ENCODE data around the gene SPPL2A. TPM values are rescaled to one million over a fixed set of nuclear protein-coding genes. Genes with fewer than 3 reads are reported as not detected.

The SPPL2A gene
- total and polyA plus RNA-seq, 2 of the 13 experiments (the other 11 are each of a cell fraction or from before 2014, with no cell fraction given) = 80.5 to 105 TPM

DNA sequence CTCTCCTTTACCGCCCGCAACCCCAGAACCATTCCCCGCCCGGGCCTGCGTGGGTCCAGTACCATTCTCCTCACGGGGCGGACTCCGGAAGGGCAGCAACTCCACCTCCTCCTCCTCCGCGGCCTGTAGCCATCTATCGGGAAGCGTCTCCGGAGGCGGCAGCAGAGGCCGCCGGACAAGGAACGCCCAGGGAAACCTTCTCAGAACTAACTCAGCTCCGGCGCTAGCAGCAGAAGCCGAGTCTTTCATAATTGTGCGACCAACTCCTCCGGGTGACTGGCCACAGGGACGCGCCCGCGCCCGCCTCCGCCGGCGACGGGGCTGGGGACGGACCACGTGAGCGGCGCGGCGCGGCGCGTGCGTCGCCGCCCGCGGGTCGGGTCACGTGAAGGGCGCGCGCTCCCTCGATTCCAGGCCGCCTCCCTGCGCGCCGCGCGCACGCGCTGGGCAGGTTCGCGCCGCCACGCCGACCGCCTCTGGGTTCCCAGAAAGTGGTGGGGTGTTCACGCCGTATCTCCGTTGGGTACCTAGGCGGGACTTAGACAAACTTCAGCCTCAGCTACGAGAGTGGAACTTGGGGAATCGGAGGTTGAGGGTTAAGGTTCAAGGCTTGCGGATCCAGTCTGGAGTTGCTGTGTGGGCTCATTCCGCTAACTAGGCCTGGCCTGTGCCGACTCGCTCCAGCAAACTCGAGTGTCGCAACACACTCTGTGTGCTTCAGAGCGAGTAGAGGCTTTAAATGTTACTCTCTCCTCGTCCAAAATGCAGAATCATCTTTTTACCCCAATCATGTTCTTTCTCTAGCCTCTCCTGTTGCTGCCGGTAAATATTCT lies 78.8 kb downstream of the SPPL2A start, which contains the start of gene TRPM7 (continued):
- TF ChIP-seq, protein P1, sequence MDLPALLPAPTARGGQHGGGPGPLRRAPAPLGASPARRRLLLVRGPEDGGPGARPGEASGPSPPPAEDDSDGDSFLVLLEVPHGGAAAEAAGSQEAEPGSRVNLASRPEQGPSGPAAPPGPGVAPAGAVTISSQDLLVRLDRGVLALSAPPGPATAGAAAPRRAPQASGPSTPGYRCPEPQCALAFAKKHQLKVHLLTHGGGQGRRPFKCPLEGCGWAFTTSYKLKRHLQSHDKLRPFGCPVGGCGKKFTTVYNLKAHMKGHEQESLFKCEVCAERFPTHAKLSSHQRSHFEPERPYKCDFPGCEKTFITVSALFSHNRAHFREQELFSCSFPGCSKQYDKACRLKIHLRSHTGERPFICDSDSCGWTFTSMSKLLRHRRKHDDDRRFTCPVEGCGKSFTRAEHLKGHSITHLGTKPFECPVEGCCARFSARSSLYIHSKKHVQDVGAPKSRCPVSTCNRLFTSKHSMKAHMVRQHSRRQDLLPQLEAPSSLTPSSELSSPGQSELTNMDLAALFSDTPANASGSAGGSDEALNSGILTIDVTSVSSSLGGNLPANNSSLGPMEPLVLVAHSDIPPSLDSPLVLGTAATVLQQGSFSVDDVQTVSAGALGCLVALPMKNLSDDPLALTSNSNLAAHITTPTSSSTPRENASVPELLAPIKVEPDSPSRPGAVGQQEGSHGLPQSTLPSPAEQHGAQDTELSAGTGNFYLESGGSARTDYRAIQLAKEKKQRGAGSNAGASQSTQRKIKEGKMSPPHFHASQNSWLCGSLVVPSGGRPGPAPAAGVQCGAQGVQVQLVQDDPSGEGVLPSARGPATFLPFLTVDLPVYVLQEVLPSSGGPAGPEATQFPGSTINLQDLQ (CRISPR knock-in tag; IDR thresholded peaks at IDR 0.05) = no peak
- TF ChIP-seq, protein P2, sequence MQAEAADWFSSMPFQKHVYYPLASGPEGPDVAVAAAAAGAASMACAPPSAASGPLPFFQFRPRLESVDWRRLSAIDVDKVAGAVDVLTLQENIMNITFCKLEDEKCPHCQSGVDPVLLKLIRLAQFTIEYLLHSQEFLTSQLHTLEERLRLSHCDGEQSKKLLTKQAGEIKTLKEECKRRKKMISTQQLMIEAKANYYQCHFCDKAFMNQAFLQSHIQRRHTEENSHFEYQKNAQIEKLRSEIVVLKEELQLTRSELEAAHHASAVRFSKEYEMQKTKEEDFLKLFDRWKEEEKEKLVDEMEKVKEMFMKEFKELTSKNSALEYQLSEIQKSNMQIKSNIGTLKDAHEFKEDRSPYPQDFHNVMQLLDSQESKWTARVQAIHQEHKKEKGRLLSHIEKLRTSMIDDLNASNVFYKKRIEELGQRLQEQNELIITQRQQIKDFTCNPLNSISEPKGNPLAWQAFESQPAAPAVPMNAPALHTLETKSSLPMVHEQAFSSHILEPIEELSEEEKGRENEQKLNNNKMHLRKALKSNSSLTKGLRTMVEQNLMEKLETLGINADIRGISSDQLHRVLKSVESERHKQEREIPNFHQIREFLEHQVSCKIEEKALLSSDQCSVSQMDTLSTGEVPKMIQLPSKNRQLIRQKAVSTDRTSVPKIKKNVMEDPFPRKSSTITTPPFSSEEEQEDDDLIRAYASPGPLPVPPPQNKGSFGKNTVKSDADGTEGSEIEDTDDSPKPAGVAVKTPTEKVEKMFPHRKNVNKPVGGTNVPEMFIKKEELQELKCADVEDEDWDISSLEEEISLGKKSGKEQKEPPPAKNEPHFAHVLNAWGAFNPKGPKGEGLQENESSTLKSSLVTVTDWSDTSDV (CRISPR knock-in tag; IDR thresholded peaks at IDR 0.05) = no peak
- TF ChIP-seq, protein P3, sequence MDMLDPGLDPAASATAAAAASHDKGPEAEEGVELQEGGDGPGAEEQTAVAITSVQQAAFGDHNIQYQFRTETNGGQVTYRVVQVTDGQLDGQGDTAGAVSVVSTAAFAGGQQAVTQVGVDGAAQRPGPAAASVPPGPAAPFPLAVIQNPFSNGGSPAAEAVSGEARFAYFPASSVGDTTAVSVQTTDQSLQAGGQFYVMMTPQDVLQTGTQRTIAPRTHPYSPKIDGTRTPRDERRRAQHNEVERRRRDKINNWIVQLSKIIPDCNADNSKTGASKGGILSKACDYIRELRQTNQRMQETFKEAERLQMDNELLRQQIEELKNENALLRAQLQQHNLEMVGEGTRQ (IDR thresholded peaks at IDR 0.05; ENCODE audit: low read depth, low read length) = peak; percentile 95
- TF ChIP-seq, protein P3 (CRISPR knock-in tag; IDR thresholded peaks at IDR 0.05; ENCODE audit: borderline replicate concordance) = peak; percentile 69; the same call in 1 of the 2 replicates
- TF ChIP-seq ZNF558 (CRISPR knock-in tag; IDR thresholded peaks at IDR 0.05; ENCODE audit: borderline replicate concordance) = peak; percentile 65; the same call in 1 of the 2 replicates
- TF ChIP-seq EED (CRISPR knock-in tag; IDR thresholded peaks at IDR 0.05) = no peak
- TF ChIP-seq, protein P4, sequence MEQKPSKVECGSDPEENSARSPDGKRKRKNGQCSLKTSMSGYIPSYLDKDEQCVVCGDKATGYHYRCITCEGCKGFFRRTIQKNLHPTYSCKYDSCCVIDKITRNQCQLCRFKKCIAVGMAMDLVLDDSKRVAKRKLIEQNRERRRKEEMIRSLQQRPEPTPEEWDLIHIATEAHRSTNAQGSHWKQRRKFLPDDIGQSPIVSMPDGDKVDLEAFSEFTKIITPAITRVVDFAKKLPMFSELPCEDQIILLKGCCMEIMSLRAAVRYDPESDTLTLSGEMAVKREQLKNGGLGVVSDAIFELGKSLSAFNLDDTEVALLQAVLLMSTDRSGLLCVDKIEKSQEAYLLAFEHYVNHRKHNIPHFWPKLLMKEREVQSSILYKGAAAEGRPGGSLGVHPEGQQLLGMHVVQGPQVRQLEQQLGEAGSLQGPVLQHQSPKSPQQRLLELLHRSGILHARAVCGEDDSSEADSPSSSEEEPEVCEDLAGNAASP (CRISPR knock-in tag; IDR thresholded peaks at IDR 0.05; ENCODE audit: borderline replicate concordance) = no peak
- TF ChIP-seq, protein P5, sequence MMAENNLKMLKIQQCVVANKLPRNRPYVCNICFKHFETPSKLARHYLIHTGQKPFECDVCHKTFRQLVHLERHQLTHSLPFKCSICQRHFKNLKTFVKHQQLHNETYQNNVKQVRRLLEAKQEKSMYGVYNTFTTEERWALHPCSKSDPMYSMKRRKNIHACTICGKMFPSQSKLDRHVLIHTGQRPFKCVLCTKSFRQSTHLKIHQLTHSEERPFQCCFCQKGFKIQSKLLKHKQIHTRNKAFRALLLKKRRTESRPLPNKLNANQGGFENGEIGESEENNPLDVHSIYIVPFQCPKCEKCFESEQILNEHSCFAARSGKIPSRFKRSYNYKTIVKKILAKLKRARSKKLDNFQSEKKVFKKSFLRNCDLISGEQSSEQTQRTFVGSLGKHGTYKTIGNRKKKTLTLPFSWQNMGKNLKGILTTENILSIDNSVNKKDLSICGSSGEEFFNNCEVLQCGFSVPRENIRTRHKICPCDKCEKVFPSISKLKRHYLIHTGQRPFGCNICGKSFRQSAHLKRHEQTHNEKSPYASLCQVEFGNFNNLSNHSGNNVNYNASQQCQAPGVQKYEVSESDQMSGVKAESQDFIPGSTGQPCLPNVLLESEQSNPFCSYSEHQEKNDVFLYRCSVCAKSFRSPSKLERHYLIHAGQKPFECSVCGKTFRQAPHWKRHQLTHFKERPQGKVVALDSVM (CRISPR knock-in tag; IDR thresholded peaks at IDR 0.05) = 0 out of 2 replicates have a peak, but pooled peaks have one; percentile 30
- TF ChIP-seq, protein P6, sequence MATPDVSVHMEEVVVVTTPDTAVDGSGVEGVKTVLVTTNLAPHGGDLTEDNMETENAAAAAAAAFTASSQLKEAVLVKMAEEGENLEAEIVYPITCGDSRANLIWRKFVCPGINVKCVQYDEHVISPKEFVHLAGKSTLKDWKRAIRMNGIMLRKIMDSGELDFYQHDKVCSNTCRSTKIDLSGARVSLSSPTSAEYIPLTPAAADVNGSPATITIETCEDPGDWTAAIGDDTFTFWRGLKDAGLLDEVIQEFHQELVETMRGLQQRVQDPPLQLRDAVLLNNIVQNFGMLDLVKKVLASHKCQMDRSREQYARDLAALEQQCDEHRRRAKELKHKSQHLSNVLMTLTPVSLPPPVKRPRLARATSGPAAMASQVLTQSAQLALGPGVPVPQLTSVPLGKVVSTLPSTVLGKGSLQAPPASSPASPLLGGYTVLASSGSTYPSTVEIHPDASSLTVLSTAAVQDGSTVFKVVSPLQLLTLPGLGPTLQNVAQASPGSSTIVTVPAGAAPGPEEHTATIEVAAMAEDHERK (CRISPR knock-in tag; IDR thresholded peaks at IDR 0.05; ENCODE audit: low read depth) = peak; percentile 53; the same call in 1 of the 2 replicates
- TF ChIP-seq, protein P7, sequence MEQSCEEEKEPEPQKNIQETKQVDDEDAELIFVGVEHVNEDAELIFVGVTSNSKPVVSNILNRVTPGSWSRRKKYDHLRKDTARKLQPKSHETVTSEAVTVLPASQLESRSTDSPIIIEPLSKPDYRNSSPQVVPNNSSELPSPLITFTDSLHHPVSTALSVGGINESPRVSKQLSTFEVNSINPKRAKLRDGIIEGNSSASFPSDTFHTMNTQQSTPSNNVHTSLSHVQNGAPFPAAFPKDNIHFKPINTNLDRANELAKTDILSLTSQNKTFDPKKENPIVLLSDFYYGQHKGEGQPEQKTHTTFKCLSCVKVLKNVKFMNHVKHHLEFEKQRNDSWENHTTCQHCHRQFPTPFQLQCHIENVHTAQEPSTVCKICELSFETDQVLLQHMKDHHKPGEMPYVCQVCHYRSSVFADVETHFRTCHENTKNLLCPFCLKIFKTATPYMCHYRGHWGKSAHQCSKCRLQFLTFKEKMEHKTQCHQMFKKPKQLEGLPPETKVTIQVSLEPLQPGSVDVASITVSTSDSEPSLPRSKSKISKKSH (CRISPR knock-in tag; IDR thresholded peaks at IDR 0.05; ENCODE audit: borderline replicate concordance) = peak; percentile 90

Data from HepG2 (cell line).